Breast epithelium (tissue), 3 donors: ENCODE data around the gene KATNAL2.

Experiments
- POLR2A ChIP-seq: fragments of 450-650 bp; IDR thresholded peaks from one replicate; pipeline ENCODE4 v1.6.1; 2016; ENCODE audit warnings: antibody characterized with exemption, mild to moderate bottlenecking, moderate library complexity
- TF ChIP-seq, protein P1 (sequence below), 3 donors: fragments of 450-650 bp; IDR thresholded peaks; one replicate each; pipeline ENCODE4 v1.5.1; 2016 to 2017; ENCODE audit warnings: antibody characterized with exemption in 3 of 3, mild to moderate bottlenecking in 3 of 3, moderate library complexity in 3 of 3

DNA sequence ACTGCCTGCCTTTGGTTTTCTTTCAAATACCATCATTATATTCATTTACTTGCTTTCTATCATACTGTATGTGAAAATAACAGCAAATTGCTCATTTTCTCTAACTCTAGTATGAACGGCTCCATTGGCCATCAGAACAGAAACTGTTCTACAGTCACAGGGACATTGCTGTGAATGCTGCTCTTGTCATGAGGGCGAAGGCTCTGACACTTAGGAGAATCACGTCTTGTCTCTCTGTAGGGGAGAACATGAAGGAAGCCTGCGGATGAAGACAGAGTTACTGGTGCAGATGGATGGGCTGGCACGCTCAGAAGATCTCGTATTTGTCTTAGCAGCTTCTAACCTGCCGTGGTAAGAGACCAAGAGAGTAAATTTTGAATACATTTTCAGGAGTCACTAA, 159.7 kb downstream of the KATNAL2 start:
- TF ChIP-seq, protein P1, sequence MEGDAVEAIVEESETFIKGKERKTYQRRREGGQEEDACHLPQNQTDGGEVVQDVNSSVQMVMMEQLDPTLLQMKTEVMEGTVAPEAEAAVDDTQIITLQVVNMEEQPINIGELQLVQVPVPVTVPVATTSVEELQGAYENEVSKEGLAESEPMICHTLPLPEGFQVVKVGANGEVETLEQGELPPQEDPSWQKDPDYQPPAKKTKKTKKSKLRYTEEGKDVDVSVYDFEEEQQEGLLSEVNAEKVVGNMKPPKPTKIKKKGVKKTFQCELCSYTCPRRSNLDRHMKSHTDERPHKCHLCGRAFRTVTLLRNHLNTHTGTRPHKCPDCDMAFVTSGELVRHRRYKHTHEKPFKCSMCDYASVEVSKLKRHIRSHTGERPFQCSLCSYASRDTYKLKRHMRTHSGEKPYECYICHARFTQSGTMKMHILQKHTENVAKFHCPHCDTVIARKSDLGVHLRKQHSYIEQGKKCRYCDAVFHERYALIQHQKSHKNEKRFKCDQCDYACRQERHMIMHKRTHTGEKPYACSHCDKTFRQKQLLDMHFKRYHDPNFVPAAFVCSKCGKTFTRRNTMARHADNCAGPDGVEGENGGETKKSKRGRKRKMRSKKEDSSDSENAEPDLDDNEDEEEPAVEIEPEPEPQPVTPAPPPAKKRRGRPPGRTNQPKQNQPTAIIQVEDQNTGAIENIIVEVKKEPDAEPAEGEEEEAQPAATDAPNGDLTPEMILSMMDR (IDR thresholded peaks at IDR 0.05) = no peak
- no peak for TF ChIP-seq POLR2A
